IPS-20b (cell line): Measurements from ENCODE around the gene FRY.
"Not testable (repeated sequence)": the region's sequence is repeated elsewhere in the genome, so short reads cannot be mapped to it uniquely, and the experiment has no call there.

Source experiments
- H3K27ac ChIP-seq: one replicate; pipeline ENCODE4 v1.5.1; 2013; ENCODE audit warnings: low read length
- H3K27me3 ChIP-seq: 2 replicates; pipeline ENCODE4 v1.6.1; 2013; ENCODE audit warnings: mild to moderate bottlenecking, low read length, inconsistent platforms; ENCODE audit not compliant: insufficient read depth
- H3K36me3 ChIP-seq: 2 replicates; pipeline ENCODE4 v1.6.1; 2013; ENCODE audit warnings: low read depth, mild to moderate bottlenecking, inconsistent platforms, low read length, moderate library complexity; ENCODE audit not compliant: insufficient read depth
- H3K4me1 ChIP-seq: 2 replicates; pipeline ENCODE4 v1.6.1; 2013; ENCODE audit warnings: mild to moderate bottlenecking, control low read depth, inconsistent platforms, low read length, moderate library complexity; ENCODE audit not compliant: insufficient read depth
- H3K4me3 ChIP-seq: 2 replicates; pipeline ENCODE4 v1.5.1; 2013; ENCODE audit warnings: mild to moderate bottlenecking, low read length, inconsistent platforms
- H3K9ac ChIP-seq: 2 replicates; pipeline ENCODE4 v1.6.1; 2013; ENCODE audit warnings: low read depth, mild to moderate bottlenecking, inconsistent platforms, low read length, moderate library complexity
- H3K9me3 ChIP-seq: 2 replicates; pipeline ENCODE4 v1.6.1; 2013; ENCODE audit warnings: mild to moderate bottlenecking, low read depth, low read length, inconsistent platforms; ENCODE audit not compliant: insufficient read depth

The FRY gene

DNA sequence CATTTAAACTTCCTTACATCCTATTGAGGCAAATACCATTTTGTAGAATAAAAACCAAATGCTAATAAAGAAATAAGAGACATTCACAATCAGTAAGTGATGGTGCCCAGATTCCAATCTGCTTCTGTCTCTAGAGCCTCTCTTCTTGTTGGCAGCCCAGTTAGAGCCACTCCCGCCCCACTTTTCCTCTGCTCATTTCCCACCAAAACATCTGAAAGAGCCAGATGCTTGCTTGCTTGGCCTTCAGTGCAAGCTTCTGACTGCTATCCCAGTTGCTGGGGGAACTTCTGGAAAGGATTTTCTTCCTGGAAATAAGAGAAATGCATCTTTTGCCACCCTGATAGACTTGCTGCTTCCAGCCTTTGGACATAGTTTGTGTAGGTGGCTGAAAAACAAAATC is 12.9 kb downstream of the FRY start:
- peaks cover 8% of the 10 kb centered on the region for H3K4me1 ChIP-seq
- no peaks in the 10 kb centered on the region for H3K36me3 ChIP-seq

DNA sequence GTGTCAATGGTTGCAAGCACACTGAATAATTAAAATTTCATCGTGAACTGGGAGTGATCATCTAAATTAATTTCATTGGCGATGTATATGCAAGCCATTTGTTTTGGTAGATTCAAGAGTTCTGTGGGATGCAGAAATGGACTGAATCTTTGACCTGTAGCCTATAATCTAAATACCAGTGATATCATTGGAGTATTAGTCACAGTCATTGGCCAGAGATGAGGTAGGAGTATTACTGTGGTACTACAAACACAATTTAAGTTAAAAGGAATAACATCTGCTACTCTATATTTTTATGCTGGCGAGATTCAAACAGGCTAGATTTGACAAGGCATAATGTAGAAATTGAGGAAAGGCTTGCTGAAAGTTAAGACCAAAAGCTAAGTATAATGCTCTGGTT is 14.0 kb downstream of the FRY start:
- H3K9ac ChIP-seq, result no peak overlapping the region
- H3K4me3 ChIP-seq, result no peak overlapping the region
- no peak overlapping the region for H3K27ac ChIP-seq
- no peaks in the 10 kb centered on the region for H3K27me3 ChIP-seq
- H3K4me1 ChIP-seq, result peaks cover 8% of the 10 kb centered on the region
- H3K36me3 ChIP-seq, result no peaks in the 10 kb centered on the region
- H3K9me3 ChIP-seq, result no peaks in the 10 kb centered on the region

More for the DNA sequence above, 12.9 kb downstream of the FRY start:
- no peak overlapping the region for H3K9ac ChIP-seq
- no peaks in the 10 kb centered on the region for H3K9me3 ChIP-seq
- no peaks in the 10 kb centered on the region for H3K27me3 ChIP-seq
- H3K4me3 ChIP-seq, result no peak overlapping the region
- H3K27ac ChIP-seq, result no peak overlapping the region

DNA sequence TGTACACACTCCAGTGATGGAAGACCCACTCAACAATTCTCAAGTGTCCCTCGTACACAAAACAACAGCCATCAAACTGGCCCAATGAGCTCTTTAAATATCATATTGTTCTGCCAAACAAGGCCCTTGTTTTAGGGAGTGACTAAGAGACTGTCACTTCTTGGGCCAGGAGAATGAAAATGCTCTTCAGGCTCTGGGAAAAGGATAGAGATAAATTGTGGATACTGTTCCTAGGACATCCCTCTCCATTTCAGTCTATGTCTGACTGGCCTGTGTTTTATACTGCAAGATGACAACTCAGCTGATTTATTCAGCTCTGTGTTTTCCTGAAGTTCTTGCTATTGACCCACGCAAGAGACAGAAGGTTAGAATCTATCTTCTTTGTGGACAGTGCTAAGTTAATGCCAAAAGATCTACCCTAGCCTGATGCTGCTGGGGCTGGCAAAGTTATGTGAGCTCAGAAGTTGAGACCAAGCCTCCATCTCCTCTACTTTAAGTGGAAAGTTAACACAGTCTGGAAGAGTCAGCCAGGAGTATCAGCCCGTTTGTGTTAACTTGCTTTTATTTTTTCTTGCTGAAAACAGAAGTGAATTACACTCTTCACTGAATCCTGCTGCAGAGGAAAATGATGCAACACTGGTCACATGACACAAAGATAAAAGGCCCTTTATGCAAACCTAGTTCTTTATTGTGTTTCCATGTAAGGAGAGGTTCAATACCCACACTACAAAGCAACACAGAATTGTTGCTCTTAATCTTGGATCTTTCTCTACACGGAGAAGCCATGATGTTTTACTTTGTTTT is 14.6 kb downstream of the FRY start:
- Histone ChIP-seq H3K4me1 (peaks cover 8% of the 10 kb centered on the region), H3K9ac (peak overlapping the region; percentile 40; the same call in 1 of the 2 replicates), H3K27ac (peak overlapping the region; percentile 67), H3K27me3 (no peaks in the 10 kb centered on the region), H3K9me3 (no peaks in the 10 kb centered on the region), H3K4me3 (no peak overlapping the region), H3K36me3 (no peaks in the 10 kb centered on the region)

DNA sequence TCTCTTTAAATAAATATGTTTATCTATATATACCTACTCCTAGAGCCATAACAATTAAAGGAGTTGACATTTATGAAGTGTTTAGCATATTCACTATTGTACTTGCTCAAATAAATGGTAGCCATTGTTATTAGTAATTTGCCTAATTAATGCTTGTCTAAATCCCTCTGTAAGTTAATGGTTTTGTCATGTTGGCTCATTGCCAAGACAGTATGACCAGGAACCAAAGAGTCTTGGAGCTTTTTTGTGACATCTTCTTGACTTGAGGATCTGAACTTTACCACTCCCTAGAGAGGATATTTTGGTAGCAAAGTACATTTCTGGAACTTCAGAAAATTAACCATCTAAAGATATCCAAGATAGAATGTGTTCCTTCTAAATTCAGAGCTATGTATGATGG is 15.5 kb downstream of the FRY start:
- no peak overlapping the region for H3K27ac ChIP-seq
- no peak overlapping the region for H3K9ac ChIP-seq
- no peak overlapping the region for H3K4me3 ChIP-seq
- H3K9me3 ChIP-seq, result no peaks in the 10 kb centered on the region
- no peaks in the 10 kb centered on the region for H3K36me3 ChIP-seq
- no peaks in the 10 kb centered on the region for H3K27me3 ChIP-seq
- peaks cover 8% of the 10 kb centered on the region for H3K4me1 ChIP-seq

DNA sequence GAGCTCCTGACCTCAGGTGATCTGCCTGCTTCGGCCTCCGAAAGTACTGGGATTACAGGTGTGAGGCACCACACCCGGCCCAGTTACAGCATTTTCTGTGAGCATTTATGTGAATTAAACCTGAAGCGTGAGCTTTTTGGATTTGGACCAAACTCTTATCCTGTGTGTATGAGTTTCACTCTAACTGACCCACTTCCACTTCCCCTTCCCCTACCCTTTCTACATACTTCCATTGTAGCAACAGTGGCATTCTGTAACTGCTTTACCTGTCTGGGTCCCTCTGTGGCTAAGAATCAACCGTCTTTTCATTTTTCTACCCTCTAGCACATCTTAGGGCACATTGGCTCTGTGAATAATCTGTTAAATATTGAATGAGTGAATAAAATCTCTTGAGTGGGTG is 16.2 kb downstream of the FRY start:
- no peak overlapping the region for H3K27ac ChIP-seq
- H3K36me3 ChIP-seq, result no peaks in the 10 kb centered on the region
- H3K9me3 ChIP-seq, result no peaks in the 10 kb centered on the region

DNA sequence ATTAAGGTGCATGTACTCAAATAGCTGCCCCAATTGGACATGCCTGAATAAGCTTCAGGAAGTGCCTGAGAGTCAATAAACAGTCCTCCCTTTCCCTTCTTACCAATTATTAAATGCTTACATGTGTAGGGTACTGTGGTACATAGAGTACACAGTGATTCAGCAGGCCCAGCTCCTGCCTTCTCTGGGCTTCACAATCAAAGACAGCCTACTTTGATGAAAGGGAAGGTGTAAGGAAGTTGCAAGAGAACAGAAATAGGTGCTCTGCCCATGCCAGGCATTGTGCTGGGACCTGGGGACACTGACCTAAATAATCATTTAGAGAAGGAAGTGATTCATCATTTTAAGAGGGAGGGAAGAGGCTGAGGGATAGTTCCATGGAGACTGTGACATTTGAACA is 17.2 kb downstream of the FRY start:
- Histone ChIP-seq H3K36me3 (no peaks in the 10 kb centered on the region), H3K9me3 (no peaks in the 10 kb centered on the region), H3K4me3 (no peak overlapping the region), H3K27me3 (no peaks in the 10 kb centered on the region), H3K9ac (no peak overlapping the region), H3K4me1 (peaks cover 8% of the 10 kb centered on the region), H3K27ac (no peak overlapping the region)

More for the DNA sequence above, 16.2 kb downstream of the FRY start:
- Histone ChIP-seq H3K4me3 (no peak overlapping the region), H3K4me1 (peaks cover 8% of the 10 kb centered on the region), H3K27me3 (no peaks in the 10 kb centered on the region), H3K9ac (no peak overlapping the region)

DNA sequence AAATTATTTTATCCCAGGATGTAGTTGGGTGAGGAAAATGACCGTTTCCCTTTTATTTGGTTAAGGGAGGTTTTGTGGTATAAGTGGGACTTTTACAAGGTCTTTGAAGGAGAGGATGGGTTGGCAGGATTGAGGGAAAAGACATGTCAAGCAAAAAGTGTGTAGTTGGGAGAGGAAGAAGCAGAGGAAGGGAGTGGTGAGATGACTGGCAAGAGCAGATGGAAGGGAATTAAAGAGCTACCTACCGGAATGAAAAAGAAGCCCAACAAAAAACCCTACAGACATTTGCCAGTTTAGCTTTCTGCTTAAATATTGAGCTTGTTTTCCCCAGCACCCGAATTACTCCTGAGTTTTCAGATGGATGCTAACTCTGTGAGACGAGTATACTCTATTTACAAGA is 19.6 kb downstream of the FRY start:
- no peak overlapping the region for H3K9ac ChIP-seq
- H3K9me3 ChIP-seq, result no peaks in the 10 kb centered on the region
- no peaks in the 10 kb centered on the region for H3K27me3 ChIP-seq
- peaks cover 6% of the 10 kb centered on the region for H3K4me1 ChIP-seq
- H3K36me3 ChIP-seq, result no peaks in the 10 kb centered on the region
- no peak overlapping the region for H3K4me3 ChIP-seq
- no peak overlapping the region for H3K27ac ChIP-seq

DNA sequence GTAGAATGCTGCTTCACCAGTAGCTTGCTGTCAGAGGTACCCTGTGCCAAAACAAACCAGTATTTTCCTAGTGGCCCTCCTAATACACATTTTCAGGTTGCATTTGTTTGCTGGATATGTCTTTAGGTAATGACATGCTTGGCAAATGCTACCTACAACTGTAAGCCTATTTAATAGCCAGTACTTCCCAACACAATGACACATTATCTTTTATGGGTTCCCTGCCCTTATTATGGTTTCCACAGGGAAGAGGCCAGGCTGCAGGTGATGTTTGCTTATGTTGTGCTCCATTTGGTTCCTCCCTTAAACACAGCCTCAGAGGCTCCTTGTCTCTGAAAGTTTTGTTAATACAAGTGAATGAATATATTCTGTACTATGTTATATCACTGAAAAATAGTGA is 24.7 kb downstream of the FRY start:
- Histone ChIP-seq H3K4me1 (peaks cover 9% of the 10 kb centered on the region; the same call in 1 of the 2 replicates), H3K9me3 (no peaks in the 10 kb centered on the region), H3K27ac (no peak overlapping the region), H3K36me3 (no peaks in the 10 kb centered on the region), H3K9ac (no peak overlapping the region), H3K27me3 (no peaks in the 10 kb centered on the region), H3K4me3 (no peak overlapping the region)

DNA sequence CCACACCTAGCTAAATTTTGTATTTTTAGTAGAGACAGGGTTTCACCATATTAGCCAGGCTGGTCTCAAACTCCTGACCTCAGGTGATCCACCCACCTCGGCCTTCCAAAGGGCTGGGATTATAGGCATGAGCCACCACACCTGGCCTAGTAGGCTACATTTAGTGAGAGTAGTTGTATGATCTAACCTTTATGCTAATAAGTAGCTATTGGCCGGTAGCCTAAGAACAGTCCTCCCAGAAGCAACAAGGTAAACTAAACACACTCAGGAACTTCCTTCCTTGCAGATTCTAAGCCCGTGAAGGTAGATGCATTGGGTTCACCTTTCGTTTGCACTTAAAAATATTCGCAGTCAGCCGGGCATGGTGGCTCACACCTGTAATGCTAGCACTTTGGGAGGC is 25.8 kb downstream of the FRY start:
- not testable (repeated sequence) for H3K4me1 ChIP-seq, H3K4me3 ChIP-seq, H3K27me3 ChIP-seq, H3K9ac ChIP-seq, H3K27ac ChIP-seq, H3K36me3 ChIP-seq, H3K9me3 ChIP-seq

DNA sequence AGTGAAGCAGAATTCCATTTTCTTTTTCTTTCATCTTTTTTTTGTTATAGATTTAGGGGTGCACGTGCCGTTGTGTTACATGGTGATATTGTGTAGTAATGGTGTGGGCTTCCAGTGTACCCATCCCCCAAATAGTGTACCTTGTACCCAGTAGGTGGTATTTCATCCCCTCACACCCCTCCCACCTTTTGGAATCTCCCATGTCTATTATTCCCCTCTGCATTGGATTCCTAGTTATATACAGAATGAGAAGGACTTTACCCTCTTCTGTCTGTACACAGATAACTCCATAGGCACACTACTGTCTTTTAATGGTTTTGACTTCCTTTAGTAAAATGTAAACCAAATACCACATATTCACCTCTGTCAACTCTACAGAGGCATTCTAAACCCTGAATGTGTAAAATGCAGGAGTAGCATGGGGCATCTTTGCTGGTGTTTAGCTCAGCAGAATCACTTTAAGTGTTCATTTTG is 28.0 kb downstream of the FRY start:
- no peak overlapping the region for H3K9ac ChIP-seq
- no peaks in the 10 kb centered on the region for H3K27me3 ChIP-seq
- no peaks in the 10 kb centered on the region for H3K36me3 ChIP-seq
- H3K9me3 ChIP-seq, result no peaks in the 10 kb centered on the region
- no peak overlapping the region for H3K4me3 ChIP-seq
- H3K4me1 ChIP-seq, result peaks cover 9% of the 10 kb centered on the region; the same call in 1 of the 2 replicates
- H3K27ac ChIP-seq, result no peak overlapping the region

DNA sequence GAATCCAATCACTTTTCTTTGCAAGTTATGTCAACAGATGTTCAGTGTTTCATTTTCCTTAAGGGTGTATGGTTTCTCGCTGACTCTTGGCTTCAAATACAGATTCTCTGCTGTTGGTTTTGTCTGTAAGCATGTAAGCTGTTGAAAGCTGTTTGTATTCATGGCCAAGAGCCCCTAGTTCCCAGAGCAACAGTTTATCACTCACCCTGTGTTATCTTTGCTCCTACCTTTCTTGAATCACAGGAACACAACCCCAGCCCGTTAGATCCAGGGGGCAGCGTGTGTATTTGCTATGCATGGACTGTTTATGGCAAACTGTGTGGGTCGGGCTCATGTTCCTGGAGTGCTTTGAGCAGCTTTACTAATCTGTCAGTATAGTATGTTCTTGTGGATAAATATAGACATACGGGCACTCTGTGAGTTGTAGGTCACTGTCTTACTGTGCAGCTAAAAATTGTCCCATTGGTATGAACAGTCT is 28.9 kb downstream of the FRY start:
- Histone ChIP-seq H3K9ac (no peak overlapping the region), H3K27ac (no peak overlapping the region), H3K4me1 (peaks cover 9% of the 10 kb centered on the region; the same call in 1 of the 2 replicates), H3K4me3 (no peak overlapping the region), H3K9me3 (no peaks in the 10 kb centered on the region), H3K27me3 (no peaks in the 10 kb centered on the region), H3K36me3 (no peaks in the 10 kb centered on the region)

DNA sequence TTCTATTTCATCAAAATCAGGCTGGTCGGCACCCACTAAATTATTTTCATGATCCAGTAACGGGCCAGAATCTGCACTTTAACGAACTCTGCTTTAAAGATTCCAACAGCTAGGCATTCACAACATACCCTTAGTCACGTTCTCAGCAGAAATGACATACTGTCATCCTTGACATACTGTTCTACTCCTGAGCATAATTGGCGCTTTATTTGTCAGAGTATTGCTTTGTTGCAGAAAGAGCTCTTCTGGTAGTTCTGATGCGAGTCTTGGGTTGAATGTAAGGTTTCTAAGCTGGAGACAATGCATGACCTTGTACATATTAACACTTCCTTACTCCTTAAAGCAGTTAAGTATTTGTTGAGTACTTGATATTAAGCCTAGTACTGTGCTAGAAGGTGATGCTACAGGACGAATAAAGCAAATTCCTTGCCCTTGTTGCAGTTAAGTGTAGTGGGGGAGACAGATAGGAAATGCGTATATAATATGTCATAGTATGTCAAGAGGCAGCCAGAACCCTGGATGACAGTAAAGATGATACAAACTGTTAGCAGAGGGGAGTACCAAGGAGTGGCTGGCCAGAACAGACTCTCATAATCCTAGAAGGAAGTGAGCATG is 32.2 kb downstream of the FRY start:
- H3K27me3 ChIP-seq, result no peaks in the 10 kb centered on the region
- no peak overlapping the region for H3K27ac ChIP-seq
- peaks cover 14% of the 10 kb centered on the region; the same call in 1 of the 2 replicates for H3K4me1 ChIP-seq
- H3K9ac ChIP-seq, result no peak overlapping the region
- no peak overlapping the region for H3K4me3 ChIP-seq
- H3K9me3 ChIP-seq, result no peaks in the 10 kb centered on the region
- H3K36me3 ChIP-seq, result no peaks in the 10 kb centered on the region
